HL-60 (cell line): ENCODE measurements around the gene PNPLA7.

Source experiments
- CTCF ChIP-seq: IDR thresholded peaks from one replicate; pipeline ENCODE4 v1.5.1; 2011; ENCODE audit warnings: low read length, control low read depth, inconsistent platforms; ENCODE audit not compliant: insufficient read depth
- GABPA ChIP-seq: IDR thresholded peaks from 2 replicates; pipeline ENCODE4 v1.6.1; 2012; ENCODE audit warnings: low read depth
- POLR2AphosphoS5 ChIP-seq: IDR thresholded peaks from 2 replicates; pipeline ENCODE4 v1.6.1; 2012; ENCODE audit warnings: low read depth
- REST ChIP-seq: IDR thresholded peaks from 2 replicates; pipeline ENCODE4 v1.6.1; 2012; ENCODE audit warnings: low read depth; ENCODE audit not compliant: insufficient replicate concordance
- SPI1 ChIP-seq: IDR thresholded peaks from 2 replicates; pipeline ENCODE4 v1.6.1; 2012; ENCODE audit warnings: low read depth, mild to moderate bottlenecking, borderline replicate concordance

GRCh38 chr9:137411645-137412380 lies 138.4 kb downstream of the PNPLA7 start:
- TF ChIP-seq REST (no peak), CTCF (no peak), POLR2AphosphoS5 (no peak), SPI1 (no peak), GABPA (no peak)
